Stimulated activated CD4-positive, alpha-beta T cell treated with anti-CD3 and anti-CD28 coated beads, Interleukin-15, amount 100 ng/mL, for 1 hour (primary cell): ENCODE results near the gene FNBP1.
"Not testable (repeated sequence)": the region's sequence is repeated elsewhere in the genome, so short reads cannot be mapped to it uniquely, and the experiment has no call there.

Source experiments
- DNase-seq, 2 donors: peaks; one replicate each; pipeline ENCODE4 v3.0.0-alpha.2; 2020; ENCODE audit warnings: low read depth in 1 of 2, low spot score in 1 of 2

The FNBP1 gene

DNA sequence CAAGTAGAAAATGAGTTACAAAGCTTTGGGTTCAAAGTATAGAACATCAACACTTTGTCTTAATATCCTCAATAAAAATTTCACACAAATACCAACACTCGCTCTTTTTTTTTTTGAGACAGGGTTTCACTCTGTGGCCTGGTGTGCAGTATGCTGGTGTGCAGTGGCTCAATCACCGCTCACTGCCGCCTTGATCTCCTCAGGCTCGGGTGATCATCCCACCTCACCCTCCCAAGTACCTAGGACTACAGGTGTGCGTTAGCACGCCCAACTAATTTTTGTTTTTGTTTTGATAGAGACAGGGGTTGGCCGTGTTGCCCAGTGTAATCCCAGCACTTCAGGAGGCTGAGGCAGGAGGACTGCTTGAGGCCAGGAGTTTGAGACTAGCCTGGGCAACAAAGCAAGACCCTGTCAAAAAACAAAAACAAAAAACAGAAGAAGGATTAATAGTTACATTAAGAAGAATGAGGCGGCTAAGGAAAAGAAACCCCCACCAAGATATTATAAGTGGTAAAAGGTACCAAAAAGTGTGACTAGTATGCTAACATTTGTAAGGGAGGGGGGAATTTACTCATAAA is 20.3 kb downstream of the FNBP1 start:
- DNase-seq = no peak

- DNase-seq = not testable (repeated sequence)
Measured at GRCh38 chr9:130021842-130022241, 21.1 kb downstream of the FNBP1 start.

DNA sequence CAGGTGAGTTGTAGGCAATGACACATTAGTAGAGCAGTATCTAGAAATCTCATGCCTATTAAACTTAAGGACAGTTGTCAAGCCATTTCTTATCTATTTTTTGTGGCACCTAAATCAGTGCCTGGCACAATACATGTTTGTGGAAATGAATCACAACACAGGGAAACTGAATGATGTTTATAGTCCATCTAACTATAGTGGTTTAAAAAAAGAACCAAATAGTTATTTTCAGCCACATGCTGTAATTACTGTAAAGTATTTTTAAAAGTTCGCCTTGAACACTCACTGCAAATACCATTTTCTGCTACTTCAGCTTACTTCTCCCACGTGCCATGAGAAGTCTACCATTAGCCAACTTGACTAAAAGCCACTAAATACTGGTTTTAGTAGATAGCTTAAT is 21.9 kb downstream of the FNBP1 start:
- DNase-seq = no peak

- DNase-seq = no peak
Measured at GRCh38 chr9:130020618-130021017, 22.4 kb downstream of the FNBP1 start.

DNA sequence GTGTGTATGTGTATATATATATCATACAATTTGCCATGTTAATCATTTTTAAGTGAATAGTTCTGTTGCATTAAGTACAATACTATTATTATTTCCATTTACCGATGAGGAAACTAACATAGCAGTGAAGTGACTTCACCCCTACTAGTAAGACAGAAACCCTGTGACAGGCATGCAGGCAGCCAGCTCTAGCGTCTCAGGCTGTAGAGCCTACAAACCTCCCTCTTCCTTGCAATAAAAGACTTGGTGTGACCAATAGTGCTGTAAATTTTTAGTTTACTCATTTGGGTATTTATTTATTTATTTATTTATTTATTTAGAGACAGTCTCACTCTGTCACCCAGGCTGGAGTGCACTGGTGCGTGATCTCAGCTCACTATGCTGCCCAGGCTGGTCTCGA is 24.7 kb downstream of the FNBP1 start:
- DNase-seq = no peak

GRCh38 chr9:130017510-130017909 is 25.5 kb downstream of the FNBP1 start:
- not testable (repeated sequence) for DNase-seq

GRCh38 chr9:130017076-130017475 is 25.9 kb downstream of the FNBP1 start:
- DNase-seq = no peak

DNA sequence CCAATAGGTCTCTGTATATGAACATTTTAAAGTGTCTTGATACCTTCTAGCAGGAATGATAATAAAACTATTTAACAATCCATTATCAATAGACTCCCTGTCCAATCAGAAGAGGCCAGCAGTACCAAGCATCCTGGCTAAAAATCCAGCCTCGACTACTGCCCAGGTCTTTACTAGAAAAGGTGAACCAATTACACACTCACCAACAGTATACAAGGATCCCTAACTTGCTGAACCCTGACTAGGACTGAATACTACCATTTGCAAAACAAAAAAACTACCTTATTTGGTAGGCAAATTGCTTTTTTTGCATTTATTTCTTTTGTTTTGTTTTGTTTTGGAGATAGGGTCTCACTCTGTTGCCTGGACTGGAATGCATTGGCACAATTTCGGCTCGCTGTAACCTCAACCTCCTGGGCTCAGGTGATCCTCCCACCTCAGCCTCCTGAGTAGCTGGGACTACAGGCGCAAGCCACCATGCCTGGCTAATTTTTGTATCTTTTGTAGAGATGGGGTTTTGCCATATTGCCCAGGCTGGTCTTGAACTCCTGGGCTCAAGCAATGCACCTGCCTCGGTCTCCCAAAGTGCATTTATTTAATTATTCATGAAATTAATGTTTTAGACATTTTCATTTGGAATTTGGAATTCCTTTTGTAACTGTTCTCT is 27.5 kb downstream of the FNBP1 start:
- DNase-seq = no peak

GRCh38 chr9:130013326-130013725 is 29.7 kb downstream of the FNBP1 start:
- DNase-seq = no peak

DNA sequence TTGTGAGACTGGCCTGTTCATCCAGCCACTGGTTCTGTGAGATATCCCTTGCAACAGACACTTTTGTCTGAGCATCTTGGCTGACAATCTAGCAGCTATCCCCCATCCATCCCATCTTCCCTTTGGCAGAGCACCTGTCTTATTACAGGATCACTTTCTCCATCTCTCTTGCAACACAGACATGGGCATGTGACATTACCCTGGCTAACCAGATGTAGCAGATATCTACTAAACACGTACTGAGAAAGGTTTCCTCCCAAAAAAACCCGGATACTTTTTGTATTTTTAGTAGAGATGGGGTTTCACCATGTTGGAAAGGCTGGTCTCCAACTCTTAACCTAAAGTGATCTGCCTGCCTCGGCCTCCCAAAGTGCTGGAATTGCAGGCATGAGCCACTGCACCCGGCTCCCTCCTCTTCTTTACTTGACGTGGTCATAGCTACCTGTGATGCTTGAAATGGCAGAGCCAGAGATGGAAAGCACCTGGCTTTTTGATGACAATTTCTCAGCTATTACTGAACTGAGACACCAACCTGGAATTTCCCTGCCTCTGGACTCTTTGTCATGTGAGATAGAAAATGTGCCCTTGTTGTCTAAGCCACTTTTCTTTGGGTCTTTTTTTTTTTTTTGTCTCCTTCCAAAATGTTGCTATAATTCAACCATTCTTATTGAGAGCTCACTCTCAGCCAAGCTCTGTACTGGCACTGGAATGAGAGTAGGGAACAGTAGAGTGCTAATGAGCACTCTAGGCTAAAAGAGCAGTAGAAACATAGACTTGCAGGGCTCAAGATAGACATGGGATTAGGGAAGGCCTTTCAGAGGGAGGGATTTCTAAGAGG is 32.6 kb downstream of the FNBP1 start:
- peak in 1 of 2 donors; percentile 8 for DNase-seq

- not testable (repeated sequence) for DNase-seq
Measured at GRCh38 chr9:130009546-130009945, 33.4 kb downstream of the FNBP1 start.

GRCh38 chr9:130008538-130008937 is 34.5 kb downstream of the FNBP1 start:
- DNase-seq = no peak

- DNase-seq = not testable (repeated sequence)
Measured at GRCh38 chr9:130006952-130007351, 36.0 kb downstream of the FNBP1 start.

GRCh38 chr9:130003943-130004552 is 38.9 kb downstream of the FNBP1 start:
- DNase-seq = no peak

DNA sequence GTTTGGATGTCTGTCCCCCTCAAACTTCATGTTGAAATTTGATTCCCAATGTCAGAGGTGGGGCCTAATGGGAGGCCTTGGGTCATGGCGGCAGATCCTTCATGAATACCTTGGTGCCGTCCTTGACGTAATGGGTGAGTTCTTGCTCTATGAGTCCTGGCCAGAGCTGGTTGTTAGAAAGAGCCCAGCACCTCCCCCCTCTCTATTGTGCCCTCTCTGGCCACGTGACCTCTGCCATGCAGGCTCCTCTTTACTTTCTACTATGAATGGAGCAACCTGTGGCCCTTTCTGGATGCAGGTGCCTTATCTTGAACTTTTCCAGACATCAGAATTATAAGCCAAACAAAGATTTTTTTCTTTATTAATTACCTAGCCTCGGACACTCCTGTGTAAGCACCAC is 40.7 kb downstream of the FNBP1 start:
- no peak for DNase-seq

GRCh38 chr9:130001190-130001589 is 41.8 kb downstream of the FNBP1 start:
- DNase-seq = no peak

- no peak for DNase-seq
Measured at GRCh38 chr9:129999141-129999510, 43.9 kb downstream of the FNBP1 start.

DNA sequence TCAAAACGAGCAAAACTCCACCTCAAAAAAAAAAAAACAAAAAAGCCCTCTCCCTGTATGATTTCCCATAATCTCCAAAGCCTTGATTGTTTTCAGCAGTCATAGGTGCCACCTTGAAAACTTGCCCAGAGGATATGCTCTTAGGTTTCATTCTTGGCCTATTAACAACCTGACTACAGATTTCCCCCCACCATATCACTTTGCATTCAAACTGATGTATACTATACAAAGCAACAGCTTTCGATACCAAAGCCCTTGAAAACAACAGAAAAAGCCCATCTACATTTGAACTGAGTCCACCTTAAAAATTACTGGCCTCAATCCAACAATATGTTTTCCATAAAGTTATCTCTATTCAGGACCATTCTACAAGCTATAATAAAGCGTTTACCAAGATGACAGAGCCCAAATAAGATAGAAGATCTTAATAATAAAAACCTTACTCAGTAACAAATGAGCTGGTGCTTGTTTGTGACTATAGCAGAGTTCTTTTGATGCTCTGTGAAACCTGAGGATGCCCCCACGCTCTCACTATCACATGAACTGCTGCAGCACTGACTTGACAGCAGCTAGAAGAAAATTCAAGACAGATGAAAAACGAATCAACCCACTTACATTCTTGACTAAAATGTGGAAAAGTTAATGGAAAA is 44.4 kb downstream of the FNBP1 start:
- no peak for DNase-seq

- not testable (repeated sequence) for DNase-seq
Measured at GRCh38 chr9:129997706-129998105, 45.3 kb downstream of the FNBP1 start.

DNA sequence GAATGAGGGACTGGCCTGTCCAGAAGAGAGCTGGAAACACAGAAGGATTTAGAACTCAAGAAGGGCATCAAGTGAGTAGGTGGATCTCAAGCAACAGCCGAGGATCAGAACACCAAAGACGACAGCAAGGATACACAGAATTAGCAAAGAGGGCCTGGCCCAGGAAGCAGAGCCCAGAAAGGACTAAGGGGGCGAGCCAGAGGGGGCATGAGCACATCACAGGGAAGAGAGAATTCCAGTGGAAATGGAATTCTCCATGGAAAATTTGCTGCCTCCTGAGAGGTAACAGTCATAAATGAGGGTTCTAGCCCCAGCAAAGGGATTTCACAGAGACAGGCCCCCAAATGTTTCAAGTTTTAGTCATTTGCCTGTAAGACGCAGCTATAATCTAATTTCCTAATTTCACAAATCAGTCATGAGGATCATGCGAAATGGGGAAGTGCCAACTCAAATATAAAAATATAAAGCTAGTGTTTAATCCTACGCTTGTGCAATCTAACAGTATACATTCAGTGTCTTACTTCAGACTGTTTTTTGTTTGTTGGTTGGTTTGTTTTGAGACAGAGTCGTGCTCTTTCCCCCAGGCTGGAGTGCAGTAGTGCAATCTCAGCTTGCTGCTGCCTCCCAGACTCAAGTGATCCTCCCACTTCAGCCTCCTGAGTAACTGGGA is 46.7 kb downstream of the FNBP1 start:
- no peak for DNase-seq
